Measurements from ENCODE around the gene PLA2G4A.

Gene PLA2G4A

GRCh38 chr1:187033693-187034390 lies 205.1 kb downstream of the PLA2G4A start:
- DNase-seq = no peak

- no peak for DNase-seq
Measured at GRCh38 chr1:187034501-187034900, 205.8 kb downstream of the PLA2G4A start.

- DNase-seq = no peak
Measured at GRCh38 chr1:187037973-187038553, 209.3 kb downstream of the PLA2G4A start.

All from stimulated activated CD4-positive, alpha-beta T cell treated with anti-CD3 and anti-CD28 coated beads, Interleukin-1b, Interleukin-23, amount 100 ng/mL, for 48 hours (primary cell).